ENCODE measurements around the gene CACNA2D2. TPM values are rescaled to one million over a fixed set of nuclear protein-coding genes. Genes with fewer than 3 reads are reported as not detected.

The CACNA2D2 gene
- total RNA-seq, 1 experiment from 2014 or later: 22.0 TPM

DNA sequence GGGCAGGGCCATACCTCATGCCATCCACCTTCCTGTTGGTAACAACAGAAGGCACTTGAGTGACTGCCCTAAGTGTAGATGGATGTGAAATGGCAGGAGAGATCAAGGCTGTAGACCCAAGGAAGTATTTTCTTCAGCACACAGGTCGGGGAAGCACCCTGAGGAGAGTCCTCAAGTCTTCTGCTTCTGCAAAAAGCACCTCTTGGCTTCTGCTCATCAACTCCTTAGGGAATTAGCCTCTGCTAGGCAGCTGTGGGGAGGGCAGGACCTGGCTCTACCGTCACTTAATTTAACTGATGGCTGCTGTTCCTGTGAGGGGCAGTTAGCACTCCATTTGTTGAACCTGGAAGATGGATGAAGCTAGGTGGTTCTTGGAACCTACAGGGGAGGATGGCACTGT, 6.9 kb upstream of the CACNA2D2 start:
- H3K27ac Mint-ChIP-seq: no peak overlapping the region
- CTCF ChIA-PET: interaction anchor here (0.7 to 5.1 kb wide), 6 partner anchors 8 to 95 kb away, joined by 3 to 21 read pairs (median 4); no protein-coding TSS in a partner anchor

DNA sequence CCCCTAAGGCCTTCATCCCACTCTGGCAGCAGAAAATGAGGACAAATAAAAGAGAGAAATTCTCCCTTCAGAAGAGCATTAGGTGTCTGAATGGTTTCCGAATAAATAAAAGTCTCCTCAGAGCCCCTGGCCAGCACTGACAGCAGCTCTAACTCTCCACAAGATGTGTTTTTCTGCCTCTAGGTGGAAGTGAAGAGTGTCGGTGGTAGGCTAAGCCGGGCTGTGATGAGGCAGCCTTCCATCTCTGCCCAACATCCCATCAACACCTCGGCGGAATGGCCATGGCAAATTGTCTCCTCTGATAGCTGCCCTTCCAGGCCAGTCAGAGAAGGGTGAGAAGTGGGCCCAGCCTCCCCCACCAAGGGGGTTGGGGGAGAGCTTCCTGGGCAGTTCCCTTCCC, 6.3 kb upstream of the CACNA2D2 start:
- ChIA-PET POLR2A (no interaction called here), CTCF (interaction anchor here (0.6 to 5.1 kb wide), 8 partner anchors 8 to 102 kb away, joined by 3 to 21 read pairs (median 4); partner anchors contain the start of gene CISH)
- peaks cover 12% of the 10 kb centered on the region for H3K27me3 Mint-ChIP-seq (ENCODE audit: low read depth)
- H3K4me1 Mint-ChIP-seq: peaks cover 5% of the 10 kb centered on the region
- no peak overlapping the region for H3K4me3 Mint-ChIP-seq
- no peak for DNase-seq (ENCODE audit: low spot score)
- H3K36me3 Mint-ChIP-seq: no peaks in the 10 kb centered on the region
- H3K9me3 Mint-ChIP-seq: no peaks in the 10 kb centered on the region
- peak; percentile 69 for ATAC-seq
- no peak overlapping the region for H3K27ac Mint-ChIP-seq
- TF ChIP-seq AR (CRISPR knock-in tag; IDR thresholded peaks at IDR 0.05) (no peak), JAZF1 (CRISPR knock-in tag; IDR thresholded peaks at IDR 0.05) (no peak), NFE2L1 (CRISPR knock-in tag; IDR thresholded peaks at IDR 0.05) (no peak), ETV6 (CRISPR knock-in tag; IDR thresholded peaks at IDR 0.05) (no peak), OVOL2 (CRISPR knock-in tag; IDR thresholded peaks at IDR 0.05; ENCODE audit: borderline replicate concordance) (no peak), E2F4 (CRISPR knock-in tag; IDR thresholded peaks at IDR 0.05; ENCODE audit: borderline replicate concordance, low read depth) (no peak), ATF6 (CRISPR knock-in tag; IDR thresholded peaks at IDR 0.05) (no peak), NR3C1 (CRISPR knock-in tag; conservative IDR thresholded peaks at IDR 0.05; ENCODE audit: low read depth) (no peak), PREB (CRISPR knock-in tag; IDR thresholded peaks at IDR 0.05; ENCODE audit: borderline replicate concordance) (no peak), MXD4 (CRISPR knock-in tag; IDR thresholded peaks at IDR 0.05; ENCODE audit: borderline replicate concordance) (no peak), STAT6 (CRISPR knock-in tag; conservative IDR thresholded peaks at IDR 0.05; ENCODE audit: low read depth) (no peak), RELA (CRISPR knock-in tag; IDR thresholded peaks at IDR 0.05; ENCODE audit: borderline replicate concordance) (no peak), ELF4 (CRISPR knock-in tag; IDR thresholded peaks at IDR 0.05; ENCODE audit: low read depth) (no peak), SP1 (CRISPR knock-in tag; conservative IDR thresholded peaks at IDR 0.05) (no peak)
- TF ChIP-seq, protein P1, sequence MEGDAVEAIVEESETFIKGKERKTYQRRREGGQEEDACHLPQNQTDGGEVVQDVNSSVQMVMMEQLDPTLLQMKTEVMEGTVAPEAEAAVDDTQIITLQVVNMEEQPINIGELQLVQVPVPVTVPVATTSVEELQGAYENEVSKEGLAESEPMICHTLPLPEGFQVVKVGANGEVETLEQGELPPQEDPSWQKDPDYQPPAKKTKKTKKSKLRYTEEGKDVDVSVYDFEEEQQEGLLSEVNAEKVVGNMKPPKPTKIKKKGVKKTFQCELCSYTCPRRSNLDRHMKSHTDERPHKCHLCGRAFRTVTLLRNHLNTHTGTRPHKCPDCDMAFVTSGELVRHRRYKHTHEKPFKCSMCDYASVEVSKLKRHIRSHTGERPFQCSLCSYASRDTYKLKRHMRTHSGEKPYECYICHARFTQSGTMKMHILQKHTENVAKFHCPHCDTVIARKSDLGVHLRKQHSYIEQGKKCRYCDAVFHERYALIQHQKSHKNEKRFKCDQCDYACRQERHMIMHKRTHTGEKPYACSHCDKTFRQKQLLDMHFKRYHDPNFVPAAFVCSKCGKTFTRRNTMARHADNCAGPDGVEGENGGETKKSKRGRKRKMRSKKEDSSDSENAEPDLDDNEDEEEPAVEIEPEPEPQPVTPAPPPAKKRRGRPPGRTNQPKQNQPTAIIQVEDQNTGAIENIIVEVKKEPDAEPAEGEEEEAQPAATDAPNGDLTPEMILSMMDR (IDR thresholded peaks at IDR 0.05): no peak
- TF ChIP-seq, protein P2, sequence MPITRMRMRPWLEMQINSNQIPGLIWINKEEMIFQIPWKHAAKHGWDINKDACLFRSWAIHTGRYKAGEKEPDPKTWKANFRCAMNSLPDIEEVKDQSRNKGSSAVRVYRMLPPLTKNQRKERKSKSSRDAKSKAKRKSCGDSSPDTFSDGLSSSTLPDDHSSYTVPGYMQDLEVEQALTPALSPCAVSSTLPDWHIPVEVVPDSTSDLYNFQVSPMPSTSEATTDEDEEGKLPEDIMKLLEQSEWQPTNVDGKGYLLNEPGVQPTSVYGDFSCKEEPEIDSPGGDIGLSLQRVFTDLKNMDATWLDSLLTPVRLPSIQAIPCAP (CRISPR knock-in tag; IDR thresholded peaks at IDR 0.05): no peak
- TF ChIP-seq, protein P3, sequence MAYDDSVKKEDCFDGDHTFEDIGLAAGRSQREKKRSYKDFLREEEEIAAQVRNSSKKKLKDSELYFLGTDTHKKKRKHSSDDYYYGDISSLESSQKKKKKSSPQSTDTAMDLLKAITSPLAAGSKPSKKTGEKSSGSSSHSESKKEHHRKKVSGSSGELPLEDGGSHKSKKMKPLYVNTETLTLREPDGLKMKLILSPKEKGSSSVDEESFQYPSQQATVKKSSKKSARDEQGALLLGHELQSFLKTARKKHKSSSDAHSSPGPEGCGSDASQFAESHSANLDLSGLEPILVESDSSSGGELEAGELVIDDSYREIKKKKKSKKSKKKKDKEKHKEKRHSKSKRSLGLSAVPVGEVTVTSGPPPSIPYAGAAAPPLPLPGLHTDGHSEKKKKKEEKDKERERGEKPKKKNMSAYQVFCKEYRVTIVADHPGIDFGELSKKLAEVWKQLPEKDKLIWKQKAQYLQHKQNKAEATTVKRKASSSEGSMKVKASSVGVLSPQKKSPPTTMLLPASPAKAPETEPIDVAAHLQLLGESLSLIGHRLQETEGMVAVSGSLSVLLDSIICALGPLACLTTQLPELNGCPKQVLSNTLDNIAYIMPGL (CRISPR knock-in tag; IDR thresholded peaks at IDR 0.05): no peak
- TF ChIP-seq, protein P4, sequence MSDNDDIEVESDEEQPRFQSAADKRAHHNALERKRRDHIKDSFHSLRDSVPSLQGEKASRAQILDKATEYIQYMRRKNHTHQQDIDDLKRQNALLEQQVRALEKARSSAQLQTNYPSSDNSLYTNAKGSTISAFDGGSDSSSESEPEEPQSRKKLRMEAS (CRISPR knock-in tag; IDR thresholded peaks at IDR 0.05): no peak

More for the DNA sequence above, 6.9 kb upstream of the CACNA2D2 start:
- no peak overlapping the region for H3K4me3 Mint-ChIP-seq
- H3K4me1 Mint-ChIP-seq: peaks cover 11% of the 10 kb centered on the region
- no peaks in the 10 kb centered on the region for H3K36me3 Mint-ChIP-seq
- POLR2A ChIA-PET: interaction anchor here (0.6 kb wide), 1 partner anchor 39 kb away, joined by 3 read pairs; no protein-coding TSS in a partner anchor
- H3K27me3 Mint-ChIP-seq (ENCODE audit: low read depth): peaks cover 10% of the 10 kb centered on the region; the same call in 1 of the 2 replicates
- ATAC-seq (no peak), DNase-seq (ENCODE audit: low spot score) (no peak)
- H3K9me3 Mint-ChIP-seq: no peaks in the 10 kb centered on the region
- TF ChIP-seq ZNF423 (CRISPR knock-in tag; IDR thresholded peaks at IDR 0.05) (no peak), JAZF1 (CRISPR knock-in tag; IDR thresholded peaks at IDR 0.05) (no peak), ZNF121 (CRISPR knock-in tag; IDR thresholded peaks at IDR 0.05) (no peak), CBFB (CRISPR knock-in tag; IDR thresholded peaks at IDR 0.05; ENCODE audit: low read depth) (no peak)
